GM10266 (cell line): ENCODE data around the gene SAYSD1.

ENCODE experiments used
- DNase-seq: peaks from one replicate; pipeline ENCODE4 v3.0.0; 2012; ENCODE audit errors: extremely low spot score
- CTCF ChIP-seq: IDR thresholded peaks from 2 replicates; pipeline ENCODE4 v1.5.1; 2012; ENCODE audit warnings: mild to moderate bottlenecking, low read depth; ENCODE audit not compliant: control insufficient read depth, insufficient read depth; ENCODE audit errors: missing control alignments

Gene SAYSD1

GRCh38 chr6:39086711-39087110, 28.3 kb downstream of the SAYSD1 start:
- no peak for TF ChIP-seq CTCF
- no peak for DNase-seq

GRCh38 chr6:39086294-39086693, 28.7 kb downstream of the SAYSD1 start:
- no peak for TF ChIP-seq CTCF

GRCh38 chr6:39085129-39085797, 29.7 kb downstream of the SAYSD1 start:
- DNase-seq: no peak
- TF ChIP-seq CTCF: no peak

More at GRCh38 chr6:39086294-39086693, 28.7 kb downstream of the SAYSD1 start:
- peak; percentile 55 for DNase-seq

- no peak for TF ChIP-seq CTCF
- DNase-seq: no peak
Observed at GRCh38 chr6:39084506-39084905, 30.5 kb downstream of the SAYSD1 start.

GRCh38 chr6:39083231-39083634, 31.8 kb downstream of the SAYSD1 start:
- DNase-seq: no peak
- no peak for TF ChIP-seq CTCF

- DNase-seq: no peak
- no peak for TF ChIP-seq CTCF
Observed at GRCh38 chr6:39082310-39082709, 32.7 kb downstream of the SAYSD1 start.

- no peak for DNase-seq
- no peak for TF ChIP-seq CTCF
Observed at GRCh38 chr6:39080246-39080875, 34.6 kb downstream of the SAYSD1 start.
